Progenitor cell of endocrine pancreas (in vitro differentiated cells): Measurements from ENCODE around the gene ECT2. TPM values are rescaled to one million over a fixed set of nuclear protein-coding genes. Genes with fewer than 3 reads are reported as not detected.

Experiments
- DNase-seq: peaks from one replicate; pipeline ENCODE4 v3.0.0; 2021; ENCODE audit warnings: low spot score; ENCODE audit not compliant: unreplicated experiment
- H3K27ac Mint-ChIP-seq: 2 replicates; pipeline ENCODE4 v1.8.0; 2021; ENCODE audit warnings: mild to moderate bottlenecking, moderate library complexity, mixed read lengths
- H3K27me3 Mint-ChIP-seq: 2 replicates; pipeline ENCODE4 v1.8.0; 2021; ENCODE audit warnings: mixed read lengths
- H3K36me3 Mint-ChIP-seq: 2 replicates; pipeline ENCODE4 v1.8.0; 2022; ENCODE audit warnings: mixed read lengths; ENCODE audit not compliant: insufficient read depth
- H3K4me1 Mint-ChIP-seq: 2 replicates; pipeline ENCODE4 v1.8.0; 2021; ENCODE audit warnings: low read depth, mixed read lengths
- H3K4me3 Mint-ChIP-seq: 2 replicates; pipeline ENCODE4 v1.8.0; 2021; ENCODE audit warnings: low read depth, mild to moderate bottlenecking, moderate library complexity, mixed read lengths
- H3K9me3 Mint-ChIP-seq: 2 replicates; pipeline ENCODE4 v1.8.0; 2021; ENCODE audit warnings: low read depth, mixed read lengths
- total RNA-seq: library from RNA; stranded (reverse); gene quantifications from 2 replicates; pipeline ENCODE4 v1.2.1, GENCODE V29; 2021
- TF ChIP-seq, protein P1 (sequence below): fragments of 200-600 bp; sonication (generic); IDR thresholded peaks from one replicate; pipeline ENCODE4 v1.5.0; 2021; ENCODE audit warnings: antibody characterized with exemption, mild to moderate bottlenecking; ENCODE audit not compliant: unreplicated experiment

Gene ECT2
- total RNA-seq, 1 donor from 2014 or later = 45.4 TPM

DNA sequence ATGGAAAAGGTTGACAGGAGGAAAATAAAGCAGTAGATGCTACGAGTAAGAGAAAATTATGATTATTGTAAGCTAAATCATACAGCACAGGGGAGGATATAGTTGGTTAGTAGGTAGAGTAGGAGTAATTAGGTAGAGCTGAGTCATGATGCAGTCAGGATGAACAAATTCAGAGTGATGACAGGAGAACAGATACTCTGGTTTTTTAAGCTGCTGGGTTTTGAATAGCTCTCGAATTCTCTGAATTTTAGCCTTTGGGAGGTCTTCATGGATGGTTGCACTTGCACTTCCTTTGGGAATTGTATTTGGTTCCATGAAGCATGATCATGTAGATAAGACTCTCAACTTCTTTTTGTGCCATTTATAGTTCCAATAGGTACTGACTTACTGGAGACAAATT lies 96.2 kb downstream of the ECT2 start:
- H3K4me3 Mint-ChIP-seq = no peak overlapping the region
- peaks cover 7% of the 10 kb centered on the region for H3K4me1 Mint-ChIP-seq
- H3K27ac Mint-ChIP-seq = no peak overlapping the region
- H3K36me3 Mint-ChIP-seq = no peaks in the 10 kb centered on the region
- TF ChIP-seq, protein P1, sequence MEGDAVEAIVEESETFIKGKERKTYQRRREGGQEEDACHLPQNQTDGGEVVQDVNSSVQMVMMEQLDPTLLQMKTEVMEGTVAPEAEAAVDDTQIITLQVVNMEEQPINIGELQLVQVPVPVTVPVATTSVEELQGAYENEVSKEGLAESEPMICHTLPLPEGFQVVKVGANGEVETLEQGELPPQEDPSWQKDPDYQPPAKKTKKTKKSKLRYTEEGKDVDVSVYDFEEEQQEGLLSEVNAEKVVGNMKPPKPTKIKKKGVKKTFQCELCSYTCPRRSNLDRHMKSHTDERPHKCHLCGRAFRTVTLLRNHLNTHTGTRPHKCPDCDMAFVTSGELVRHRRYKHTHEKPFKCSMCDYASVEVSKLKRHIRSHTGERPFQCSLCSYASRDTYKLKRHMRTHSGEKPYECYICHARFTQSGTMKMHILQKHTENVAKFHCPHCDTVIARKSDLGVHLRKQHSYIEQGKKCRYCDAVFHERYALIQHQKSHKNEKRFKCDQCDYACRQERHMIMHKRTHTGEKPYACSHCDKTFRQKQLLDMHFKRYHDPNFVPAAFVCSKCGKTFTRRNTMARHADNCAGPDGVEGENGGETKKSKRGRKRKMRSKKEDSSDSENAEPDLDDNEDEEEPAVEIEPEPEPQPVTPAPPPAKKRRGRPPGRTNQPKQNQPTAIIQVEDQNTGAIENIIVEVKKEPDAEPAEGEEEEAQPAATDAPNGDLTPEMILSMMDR = no peak
- DNase-seq = no peak
- no peaks in the 10 kb centered on the region for H3K27me3 Mint-ChIP-seq
- H3K9me3 Mint-ChIP-seq = peaks cover 7% of the 10 kb centered on the region

DNA sequence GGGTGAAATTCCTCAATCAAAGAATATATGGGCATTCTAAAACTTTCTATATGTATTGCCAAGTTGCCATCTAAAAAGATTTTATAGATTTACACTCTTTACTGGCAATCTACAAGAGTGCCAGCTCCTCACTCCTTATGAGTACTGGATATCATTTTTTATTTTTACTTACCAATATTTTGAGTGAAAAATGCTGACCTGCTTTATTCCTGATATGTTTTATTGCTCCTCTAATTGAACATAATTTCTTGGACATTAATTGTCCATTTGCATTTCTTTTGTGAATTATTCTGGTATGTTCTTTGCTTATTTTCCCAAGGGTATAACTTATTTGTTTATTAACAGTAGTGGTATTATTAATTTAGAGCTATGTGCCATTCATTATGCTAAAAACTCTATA lies 96.8 kb downstream of the ECT2 start:
- H3K36me3 Mint-ChIP-seq = no peaks in the 10 kb centered on the region

DNA sequence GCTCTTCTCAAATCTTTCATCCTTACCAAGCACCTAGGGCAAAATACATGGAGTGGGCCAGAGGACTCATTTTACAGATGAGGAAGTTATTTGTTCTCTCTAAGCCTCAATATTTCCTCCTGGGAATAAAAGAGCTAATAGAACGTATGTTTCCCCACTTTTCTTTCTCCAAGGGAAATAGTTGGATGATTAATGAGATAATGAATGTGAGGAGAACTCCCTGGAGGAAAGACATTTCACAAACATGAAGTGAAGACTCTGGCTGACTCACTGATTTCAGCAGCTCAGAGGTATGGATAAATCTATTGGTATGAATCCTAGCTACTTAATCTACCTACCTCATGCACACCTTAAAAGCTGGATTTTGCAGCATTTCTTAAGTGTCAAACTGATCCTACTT lies 98.4 kb downstream of the ECT2 start:
- Mint-ChIP-seq H3K27ac (no peak overlapping the region), H3K27me3 (no peaks in the 10 kb centered on the region), H3K36me3 (no peaks in the 10 kb centered on the region)

More for the DNA sequence above, 96.8 kb downstream of the ECT2 start:
- TF ChIP-seq, protein P1 = no peak
- H3K9me3 Mint-ChIP-seq = peaks cover 7% of the 10 kb centered on the region
- no peak overlapping the region for H3K4me3 Mint-ChIP-seq
- no peak overlapping the region for H3K27ac Mint-ChIP-seq
- H3K27me3 Mint-ChIP-seq = no peaks in the 10 kb centered on the region
- H3K4me1 Mint-ChIP-seq = peaks cover 7% of the 10 kb centered on the region
- no peak for DNase-seq

DNA sequence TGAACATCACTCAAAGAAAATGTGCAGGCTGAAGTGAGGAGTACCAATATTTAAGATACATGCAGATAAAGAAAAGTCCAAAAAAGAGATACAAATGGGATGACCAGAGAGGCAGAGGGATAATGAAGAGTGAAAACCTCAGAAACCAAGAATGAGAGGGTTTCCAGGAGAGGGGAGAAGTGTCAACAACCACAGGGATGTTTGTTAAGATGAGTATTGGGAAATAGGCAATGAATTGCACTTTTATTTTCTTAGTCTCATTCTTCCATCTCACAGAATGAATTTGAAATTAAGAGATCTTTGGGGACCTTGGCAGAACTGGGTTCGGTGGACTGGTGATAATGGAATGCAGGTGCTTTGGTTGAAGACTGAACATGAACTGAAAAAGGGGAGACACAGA lies 102.5 kb downstream of the ECT2 start:
- no peak for DNase-seq
- TF ChIP-seq, protein P1 = no peak
- peaks cover 15% of the 10 kb centered on the region for H3K4me1 Mint-ChIP-seq
- H3K36me3 Mint-ChIP-seq = no peaks in the 10 kb centered on the region
- H3K27me3 Mint-ChIP-seq = no peaks in the 10 kb centered on the region
- H3K4me3 Mint-ChIP-seq = no peak overlapping the region
- peaks cover 4% of the 10 kb centered on the region for H3K9me3 Mint-ChIP-seq
- no peak overlapping the region for H3K27ac Mint-ChIP-seq

More for the DNA sequence above, 98.4 kb downstream of the ECT2 start:
- peaks cover 7% of the 10 kb centered on the region for H3K4me1 Mint-ChIP-seq
- DNase-seq = no peak
- TF ChIP-seq, protein P1 = no peak
- no peak overlapping the region for H3K4me3 Mint-ChIP-seq
- H3K9me3 Mint-ChIP-seq = peaks cover 4% of the 10 kb centered on the region

DNA sequence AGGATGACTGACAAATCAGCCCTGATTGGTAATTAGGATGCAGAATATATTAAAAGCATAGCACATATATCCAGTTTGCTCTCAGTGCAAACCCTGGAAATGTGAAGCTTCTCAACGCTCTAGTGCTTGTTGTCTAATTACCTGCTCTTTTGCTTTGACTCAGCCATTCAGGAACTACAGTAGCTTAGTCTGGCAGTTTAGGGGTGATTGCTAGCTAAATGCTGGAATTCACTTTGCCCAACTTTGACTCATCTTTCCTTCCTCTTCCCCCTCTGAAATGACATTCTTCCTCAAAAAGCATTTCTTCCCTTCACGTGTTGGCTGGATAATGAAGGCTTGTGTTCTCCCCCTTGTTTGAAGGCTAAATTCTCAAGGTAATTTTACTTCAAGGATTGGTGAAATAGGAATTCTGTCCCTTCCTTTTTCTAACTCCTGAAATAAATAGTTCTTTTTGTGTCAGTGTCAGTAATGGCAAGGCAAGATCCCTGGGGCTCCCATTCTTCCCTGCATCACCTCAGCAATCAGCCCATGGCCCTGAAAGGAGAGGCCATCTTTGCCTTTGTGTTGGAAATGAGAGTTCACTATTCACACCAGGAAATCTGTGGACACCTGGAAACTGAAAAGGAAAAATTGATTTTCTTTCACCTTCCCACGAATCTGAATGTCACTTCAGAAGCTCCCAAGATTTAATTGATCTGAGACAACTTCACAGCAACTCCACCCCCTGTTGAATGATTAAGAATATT lies 103.6 kb downstream of the ECT2 start:
- peaks cover 4% of the 10 kb centered on the region for H3K9me3 Mint-ChIP-seq
- H3K27ac Mint-ChIP-seq = no peak overlapping the region
- no peak for DNase-seq
- TF ChIP-seq, protein P1 = no peak
- H3K36me3 Mint-ChIP-seq = no peaks in the 10 kb centered on the region
- peaks cover 13% of the 10 kb centered on the region for H3K4me1 Mint-ChIP-seq
- H3K4me3 Mint-ChIP-seq = no peak overlapping the region
- H3K27me3 Mint-ChIP-seq = peaks cover 3% of the 10 kb centered on the region
